Kidney glomerular epithelial cell (primary cell): ENCODE data around the gene PTPRCAP.
"Not testable (repeated sequence)": the region's sequence is repeated elsewhere in the genome, so short reads cannot be mapped to it uniquely, and the experiment has no call there.

ENCODE experiments used
- DNase-seq: peaks from one replicate; lab custom pipeline; 2025; lab: John Stamatoyannopoulos, UW

The PTPRCAP gene

DNA sequence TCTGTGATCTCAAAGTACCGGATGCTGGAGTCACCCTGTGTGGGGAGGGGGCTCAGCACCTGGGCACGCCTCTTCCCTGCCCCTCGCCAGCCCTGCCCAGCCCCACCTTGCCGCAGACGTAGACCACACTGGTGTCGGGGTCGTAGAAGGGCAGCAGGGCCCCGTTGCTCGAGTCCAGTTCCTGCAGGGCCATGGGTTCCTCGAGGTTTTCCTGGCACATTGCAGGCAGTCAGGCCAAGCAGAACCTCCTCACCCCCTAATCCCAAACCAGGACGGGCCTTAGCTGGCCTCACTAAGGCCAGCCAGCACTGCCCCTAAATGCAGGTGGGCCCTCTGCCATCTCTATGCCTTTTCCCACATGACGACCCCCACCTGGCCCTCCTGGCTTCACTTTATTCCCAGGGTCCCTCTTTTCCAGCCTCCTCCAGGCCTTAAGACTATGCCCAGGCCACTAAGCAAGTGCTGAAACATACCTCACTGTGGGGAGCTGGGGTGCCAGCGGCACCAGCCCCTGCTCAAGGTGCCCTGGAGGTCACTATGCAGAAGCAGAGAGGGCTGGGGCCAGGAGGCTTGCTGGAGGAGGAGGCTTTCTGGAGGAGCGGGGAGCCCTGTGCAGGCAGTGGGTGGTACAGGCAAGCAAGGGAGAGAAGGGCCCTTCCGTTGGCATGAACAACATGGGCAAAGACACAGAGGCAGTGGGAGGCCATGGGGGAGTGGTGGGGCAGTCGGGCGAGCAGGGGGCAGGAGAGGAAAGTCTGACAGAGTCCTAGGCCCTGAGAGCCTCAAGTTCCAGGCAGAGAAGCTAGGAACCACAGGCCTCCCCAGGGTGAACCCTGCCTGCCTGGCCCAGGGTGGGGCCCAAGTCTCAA lies 3.0 kb upstream of the PTPRCAP start:
- no peak for DNase-seq

DNA sequence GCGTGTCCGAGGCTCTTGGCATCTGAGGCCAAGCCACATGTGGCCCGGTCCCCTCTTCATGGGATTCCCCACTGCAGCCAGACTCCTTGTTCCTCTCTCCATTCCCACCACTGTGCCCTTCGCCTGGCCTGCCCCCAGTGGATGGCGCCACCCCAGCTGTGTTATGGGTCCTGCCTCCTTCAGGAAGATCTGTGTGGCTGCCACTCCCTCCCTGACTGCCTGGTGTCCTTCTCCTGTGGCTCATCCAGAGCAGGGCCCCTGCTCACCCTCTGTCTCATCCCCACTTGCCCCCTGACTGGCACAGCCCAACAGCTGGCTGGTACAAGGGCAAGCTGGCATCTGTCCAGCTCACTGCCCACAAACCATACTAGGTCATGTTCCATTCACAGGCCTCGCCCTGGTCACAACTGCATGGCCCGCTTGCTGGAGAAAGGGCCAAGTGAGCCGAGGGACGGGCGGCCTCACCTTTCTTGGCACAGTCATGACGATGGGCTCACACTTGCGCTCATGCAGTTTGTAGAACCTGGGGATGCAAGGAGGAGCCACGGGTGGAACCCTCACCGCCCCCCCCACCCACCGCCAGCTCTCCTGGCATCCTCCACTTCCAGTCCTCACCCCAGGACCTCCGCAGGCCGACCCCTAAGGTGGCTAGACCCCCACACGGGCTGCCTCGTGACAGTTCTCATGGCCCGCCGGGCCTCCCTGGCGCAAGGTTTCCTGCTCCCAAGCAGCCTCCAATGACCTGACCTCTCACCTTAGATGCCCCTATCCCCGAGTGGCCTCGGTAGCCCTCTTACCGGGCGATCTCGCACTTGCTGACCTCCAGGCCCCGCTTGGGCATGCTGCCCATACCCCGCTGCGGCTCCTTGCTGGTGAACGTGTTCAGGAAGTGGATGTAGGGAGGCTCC lies 2.1 kb upstream of the PTPRCAP start:
- no peak for DNase-seq

GRCh38 chr11:67438158-67438902 lies 848 bp upstream of the PTPRCAP start:
- no peak for DNase-seq

DNA sequence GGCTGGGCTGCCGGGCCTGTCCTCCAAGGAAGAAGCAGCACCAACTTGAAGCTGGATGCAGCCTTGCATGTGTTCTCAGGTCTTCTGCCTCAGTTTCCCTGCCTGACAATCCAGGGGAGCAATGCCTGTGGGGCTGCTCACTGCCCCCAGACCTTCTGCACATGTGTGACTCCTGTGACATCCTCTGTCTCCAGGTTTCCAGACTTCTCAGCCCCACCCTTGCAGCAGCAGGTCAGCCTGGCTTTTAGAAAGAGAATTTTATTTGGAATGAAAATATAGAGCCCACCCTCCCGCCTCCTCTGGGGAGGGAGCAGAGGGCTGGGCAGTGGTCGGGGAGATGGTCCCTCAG lies 301 bp upstream of the PTPRCAP start:
- no peak for DNase-seq

- no peak for DNase-seq
Measured at GRCh38 chr11:67436459-67437081, 912 bp downstream of the PTPRCAP start.

GRCh38 chr11:67435727-67436458 lies 1.6 kb downstream of the PTPRCAP start:
- DNase-seq: no peak

DNA sequence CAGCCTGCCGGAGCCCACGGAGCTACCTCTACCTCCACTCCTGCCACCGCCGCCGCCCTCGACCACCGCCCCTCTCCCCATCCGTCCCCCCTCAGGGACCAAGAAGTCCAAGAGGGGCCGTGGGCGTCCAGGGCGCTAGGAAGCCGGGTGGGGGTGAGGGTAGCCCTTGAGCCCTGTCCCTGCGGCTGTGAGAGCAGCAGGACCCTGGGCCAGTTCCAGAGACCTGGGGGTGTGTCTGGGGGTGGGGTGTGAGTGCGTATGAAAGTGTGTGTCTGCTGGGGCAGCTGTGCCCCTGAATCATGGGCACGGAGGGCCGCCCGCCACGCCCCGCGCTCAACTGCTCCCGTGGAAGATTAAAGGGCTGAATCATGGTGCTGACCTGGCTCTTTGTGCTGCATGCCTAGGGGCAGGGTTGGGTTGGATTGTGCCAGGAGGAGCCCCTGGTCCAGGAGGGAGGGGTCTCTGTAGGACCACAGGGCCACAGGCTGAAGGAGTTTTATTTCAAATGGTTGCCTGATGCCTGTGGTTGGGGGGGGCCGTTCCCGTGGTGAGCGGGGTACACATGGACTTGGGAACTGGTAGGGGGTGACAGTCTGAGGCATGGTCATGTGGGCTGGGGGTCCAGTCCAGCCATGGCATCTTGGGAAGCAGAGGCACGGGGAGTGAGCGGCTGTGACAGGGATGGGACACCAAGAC lies 2.3 kb downstream of the PTPRCAP start:
- DNase-seq: no peak

DNA sequence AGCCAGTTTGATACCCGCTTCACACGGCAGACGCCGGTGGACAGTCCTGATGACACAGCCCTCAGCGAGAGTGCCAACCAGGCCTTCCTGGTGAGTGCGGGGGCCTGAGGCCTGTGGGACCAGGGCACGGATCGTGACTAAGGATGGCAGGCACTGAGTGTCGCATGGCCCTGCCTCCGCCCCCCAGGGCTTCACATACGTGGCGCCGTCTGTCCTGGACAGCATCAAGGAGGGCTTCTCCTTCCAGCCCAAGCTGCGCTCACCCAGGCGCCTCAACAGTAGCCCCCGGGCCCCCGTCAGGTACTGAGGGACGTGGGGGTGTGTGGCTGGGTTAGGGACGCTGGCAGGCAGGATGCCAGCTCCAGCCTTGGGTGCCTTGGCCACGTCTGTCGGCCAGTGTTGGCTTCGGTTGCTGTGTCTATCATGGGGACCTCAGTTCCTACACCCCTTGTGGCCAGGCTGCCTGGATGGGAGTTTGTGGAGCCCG lies 3.0 kb downstream of the PTPRCAP start:
- DNase-seq: no peak

DNA sequence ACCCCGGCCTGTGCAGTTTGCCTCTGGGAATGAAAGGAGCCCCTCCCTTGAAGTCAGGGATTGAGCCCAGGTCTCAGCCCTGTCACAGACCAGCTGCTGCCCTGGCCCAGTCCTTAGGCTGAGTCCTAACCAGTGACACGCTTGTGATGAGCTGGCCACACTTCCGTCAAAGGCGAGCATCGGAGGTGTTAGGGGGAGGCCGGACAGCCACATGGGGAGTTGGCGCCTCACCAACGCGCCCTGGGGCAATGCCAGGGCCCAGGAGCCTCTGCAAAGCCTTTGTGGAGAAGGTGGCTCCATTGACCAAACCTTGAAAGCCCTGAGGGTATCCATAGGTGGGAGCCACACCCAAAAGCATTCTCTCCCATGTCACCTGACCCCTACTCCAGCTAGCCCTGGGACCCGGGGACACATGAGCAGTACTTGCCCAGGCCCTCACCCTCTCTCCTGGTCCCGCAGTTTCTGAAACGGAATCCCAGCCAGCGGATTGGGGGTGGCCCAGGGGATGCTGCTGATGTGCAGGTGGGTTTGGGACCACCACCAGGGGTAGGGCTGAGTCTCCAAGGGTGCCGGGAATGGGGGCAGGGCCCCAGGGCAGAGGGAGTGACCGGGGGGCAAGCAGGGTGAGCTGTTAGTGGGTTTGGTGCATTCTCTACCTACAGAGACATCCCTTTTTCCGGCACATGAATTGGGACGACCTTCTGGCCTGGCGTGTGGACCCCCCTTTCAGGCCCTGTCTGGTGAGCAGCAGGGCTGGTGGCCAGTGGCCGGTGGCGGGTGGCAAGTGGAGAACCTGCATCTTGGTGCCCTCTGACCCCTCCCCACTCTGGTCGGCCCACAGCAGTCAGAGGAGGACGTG lies 3.7 kb downstream of the PTPRCAP start:
- no peak for DNase-seq

- no peak for DNase-seq
Measured at GRCh38 chr11:67432655-67433349, 4.7 kb downstream of the PTPRCAP start.

- DNase-seq: no peak
Measured at GRCh38 chr11:67431346-67432249, 5.9 kb downstream of the PTPRCAP start.

- DNase-seq: no peak
Measured at GRCh38 chr11:67429722-67430121, 7.8 kb downstream of the PTPRCAP start.

DNA sequence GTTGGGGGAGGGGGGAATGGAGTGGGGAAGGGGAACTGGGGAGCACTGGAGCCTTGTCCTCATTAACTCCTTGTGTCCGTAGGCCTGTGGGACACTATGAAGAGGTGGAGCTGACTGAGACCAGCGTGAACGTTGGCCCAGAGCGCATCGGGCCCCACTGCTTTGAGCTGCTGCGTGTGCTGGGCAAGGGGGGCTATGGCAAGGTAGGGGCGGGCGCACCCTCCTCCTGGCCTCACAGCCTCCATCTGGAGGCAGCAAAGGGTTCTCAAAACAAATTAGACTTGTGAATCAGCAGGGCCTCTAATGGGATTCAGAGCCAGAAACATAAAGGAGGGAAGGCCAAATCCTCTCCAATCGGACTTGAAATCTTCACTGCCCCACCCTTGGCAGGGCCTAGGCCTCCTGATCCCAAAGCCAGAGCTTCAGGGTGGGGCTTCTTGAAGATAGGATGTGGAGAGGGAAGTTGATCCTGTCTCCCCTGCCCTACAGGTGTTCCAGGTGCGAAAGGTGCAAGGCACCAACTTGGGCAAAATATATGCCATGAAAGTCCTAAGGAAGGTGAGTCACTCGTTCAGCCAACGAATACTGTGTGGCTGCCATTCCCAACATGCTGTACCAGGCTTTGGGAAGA lies 8.3 kb downstream of the PTPRCAP start:
- no peak for DNase-seq

DNA sequence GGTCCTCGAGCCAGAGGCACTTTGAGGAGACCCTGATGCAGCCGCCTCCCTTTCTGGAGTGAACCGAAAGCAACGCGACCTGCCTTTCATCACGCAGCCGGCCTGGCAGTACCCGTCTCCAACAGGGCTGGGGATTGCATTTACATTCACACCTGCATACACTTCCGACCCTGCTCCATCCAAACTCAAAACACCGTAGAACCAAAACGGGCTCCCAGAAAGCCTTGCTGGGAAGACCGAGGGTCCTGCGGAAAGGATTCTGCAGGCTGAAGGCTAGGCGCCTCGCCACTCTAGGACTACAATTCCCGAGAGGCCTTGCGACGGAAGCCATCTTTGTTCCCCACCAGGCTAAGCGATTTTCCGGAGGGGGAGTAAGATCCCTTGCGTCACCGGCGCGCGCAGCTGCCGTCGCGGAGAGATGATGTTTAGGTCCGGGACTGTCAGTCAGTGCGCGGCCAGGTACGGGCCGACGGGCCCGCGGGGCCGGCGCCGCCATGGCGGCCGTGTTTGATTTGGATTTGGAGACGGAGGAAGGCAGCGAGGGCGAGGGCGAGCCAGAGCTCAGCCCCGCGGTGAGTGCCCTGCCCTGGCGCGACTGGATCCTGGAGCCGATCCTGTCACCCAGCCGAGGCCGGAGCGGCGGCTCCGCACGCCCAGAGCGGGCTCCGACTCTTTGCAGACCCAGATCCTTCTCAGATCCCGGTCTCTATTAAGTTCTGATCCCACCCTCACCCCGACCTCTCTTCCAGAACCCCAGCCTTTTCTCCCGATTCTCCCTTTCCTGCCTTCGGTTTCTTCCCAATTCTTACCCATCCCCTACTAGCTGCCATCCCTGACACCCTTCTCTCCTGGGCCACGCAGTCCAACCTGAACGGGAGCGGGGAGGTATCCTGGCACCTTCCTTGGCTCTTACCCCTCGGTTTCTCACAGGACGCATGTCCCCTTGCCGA lies 9.2 kb downstream of the PTPRCAP start, which contains the start of gene RPS6KB2:
RPS6KB2 (plus strand) TSS at position 443 of the 950 bp plus-strand sequence; CDS start at position 495, 52 bp downstream.
- DNase-seq: peak; percentile 93

GRCh38 chr11:67427364-67427859 lies 10.1 kb downstream of the PTPRCAP start:
- not testable (repeated sequence) for DNase-seq
